NCI-H2227 (cell line): ENCODE measurements around the gene SPC24.
"Not testable (repeated sequence)": the region's sequence is repeated elsewhere in the genome, so short reads cannot be mapped to it uniquely, and the experiment has no call there.

Experiments
- DNase-seq: peaks from one replicate; lab custom pipeline; 2025; ENCODE audit not compliant: unreplicated experiment; lab: John Stamatoyannopoulos, UW

The SPC24 gene

GRCh38 chr19:11192957-11193939 is 37.7 kb upstream of the SPC24 start:
- DNase-seq, result no peak

GRCh38 chr19:11191934-11192333 is 36.4 kb upstream of the SPC24 start:
- DNase-seq, result no peak

- no peak for DNase-seq
Measured at GRCh38 chr19:11191273-11191755, 35.7 kb upstream of the SPC24 start.

GRCh38 chr19:11190501-11190900 is 34.9 kb upstream of the SPC24 start:
- DNase-seq, result no peak

- DNase-seq, result no peak
Measured at GRCh38 chr19:11187441-11187840, 31.9 kb upstream of the SPC24 start.

- no peak for DNase-seq
Measured at GRCh38 chr19:11182994-11183393, 27.4 kb upstream of the SPC24 start.

- DNase-seq, result no peak
Measured at GRCh38 chr19:11181488-11181887, 25.9 kb upstream of the SPC24 start.

GRCh38 chr19:11180975-11181374 is 25.4 kb upstream of the SPC24 start:
- not testable (repeated sequence) for DNase-seq

- DNase-seq, result no peak
Measured at GRCh38 chr19:11180346-11180745, 24.8 kb upstream of the SPC24 start.

GRCh38 chr19:11179716-11180297 is 24.2 kb upstream of the SPC24 start:
- DNase-seq, result no peak

GRCh38 chr19:11179145-11179465 is 23.5 kb upstream of the SPC24 start:
- DNase-seq, result not testable (repeated sequence)

- no peak for DNase-seq
Measured at GRCh38 chr19:11177592-11177991, 22.0 kb upstream of the SPC24 start.

- DNase-seq, result no peak
Measured at GRCh38 chr19:11176466-11177193, 21.0 kb upstream of the SPC24 start.

- no peak for DNase-seq
Measured at GRCh38 chr19:11175920-11176319, 20.3 kb upstream of the SPC24 start.

- DNase-seq, result no peak
Measured at GRCh38 chr19:11174336-11174735, 18.8 kb upstream of the SPC24 start.

GRCh38 chr19:11173516-11174155 is 18.1 kb upstream of the SPC24 start:
- DNase-seq, result no peak

GRCh38 chr19:11172576-11172975 is 17.0 kb upstream of the SPC24 start:
- no peak for DNase-seq

GRCh38 chr19:11171144-11171543 is 15.6 kb upstream of the SPC24 start:
- DNase-seq, result no peak

- DNase-seq, result no peak
Measured at GRCh38 chr19:11169896-11170678, 14.5 kb upstream of the SPC24 start.

GRCh38 chr19:11168568-11168967 is 13.0 kb upstream of the SPC24 start:
- no peak for DNase-seq
